Epithelial cell of proximal tubule (primary cell): ENCODE results near the gene MKNK1. TPM values are rescaled to one million over a fixed set of nuclear protein-coding genes. Genes with fewer than 3 reads are reported as not detected.

Experiments used
- DNase-seq: peaks from one replicate; pipeline ENCODE4 v3.0.0-alpha.2; 2011; ENCODE audit warnings: low read depth
- H3K4me3 ChIP-seq: 2 replicates; pipeline ENCODE4 v1.5.1; 2011; ENCODE audit warnings: low read depth, mild to moderate bottlenecking, low read length
- CTCF ChIP-seq: conservative IDR thresholded peaks from 2 replicates; pipeline ENCODE4 v1.5.1; 2012; ENCODE audit warnings: low read depth, mild to moderate bottlenecking, low read length
- total RNA-seq: library from RNA; depleted of rRNA; stranded (reverse); fragments of >200 nt; gene quantifications from 2 replicates; pipeline ENCODE4 v1.2.3, GENCODE V29; 2015

MKNK1 gene
- total RNA-seq, 1 donor from 2014 or later, result 19.2 TPM

GRCh38 chr1:46512135-46512791, 91.8 kb downstream of the MKNK1 start:
- no peak for TF ChIP-seq CTCF
- DNase-seq, result no peak

GRCh38 chr1:46510998-46511365, 93.1 kb downstream of the MKNK1 start:
- no peak for TF ChIP-seq CTCF

More at GRCh38 chr1:46512135-46512791, 91.8 kb downstream of the MKNK1 start:
- no peak overlapping the region for H3K4me3 ChIP-seq

GRCh38 chr1:46510341-46510997, 93.6 kb downstream of the MKNK1 start:
- no peak overlapping the region for H3K4me3 ChIP-seq
- no peak for DNase-seq
- TF ChIP-seq CTCF, result no peak

More at GRCh38 chr1:46510998-46511365, 93.1 kb downstream of the MKNK1 start:
- no peak overlapping the region for H3K4me3 ChIP-seq
- DNase-seq, result no peak

- DNase-seq, result no peak
- no peak overlapping the region for H3K4me3 ChIP-seq
- TF ChIP-seq CTCF, result no peak
Observed at GRCh38 chr1:46508757-46509156, 95.3 kb downstream of the MKNK1 start.

Other genes starting within 250 kb of the MKNK1 start
- 4.3 and 12.8 TPM in 2 replicates for gene FAAH, start 210.0 kb downstream of the MKNK1 start, total RNA-seq
- not detected in 2 replicates for gene DMBX1, start 114.4 kb downstream of the MKNK1 start, total RNA-seq
- gene KNCN, start 52.6 kb downstream of the MKNK1 start, total RNA-seq, result not detected in 2 replicates
- 5.8 and 7.2 TPM in 2 replicates for gene MOB3C, start 12.5 kb upstream of the MKNK1 start, total RNA-seq
- 39.6 and 57.5 TPM in 2 replicates for gene ATPAF1, start 64.1 kb upstream of the MKNK1 start, total RNA-seq
- not detected in 2 replicates for gene TEX38, start 67.6 kb upstream of the MKNK1 start, total RNA-seq
- 41.5 and 46.9 TPM in 2 replicates for gene EFCAB14, start 114.8 kb upstream of the MKNK1 start, total RNA-seq
- gene CYP4B1, start 194.8 kb upstream of the MKNK1 start, total RNA-seq, result not detected in 2 replicates